ENCODE measurements around the gene CALD1. TPM values are rescaled to one million over a fixed set of nuclear protein-coding genes. Genes with fewer than 3 reads are reported as not detected.

Gene CALD1
- total RNA-seq, 1 experiment from 2014 or later, result 22.1 TPM

DNA sequence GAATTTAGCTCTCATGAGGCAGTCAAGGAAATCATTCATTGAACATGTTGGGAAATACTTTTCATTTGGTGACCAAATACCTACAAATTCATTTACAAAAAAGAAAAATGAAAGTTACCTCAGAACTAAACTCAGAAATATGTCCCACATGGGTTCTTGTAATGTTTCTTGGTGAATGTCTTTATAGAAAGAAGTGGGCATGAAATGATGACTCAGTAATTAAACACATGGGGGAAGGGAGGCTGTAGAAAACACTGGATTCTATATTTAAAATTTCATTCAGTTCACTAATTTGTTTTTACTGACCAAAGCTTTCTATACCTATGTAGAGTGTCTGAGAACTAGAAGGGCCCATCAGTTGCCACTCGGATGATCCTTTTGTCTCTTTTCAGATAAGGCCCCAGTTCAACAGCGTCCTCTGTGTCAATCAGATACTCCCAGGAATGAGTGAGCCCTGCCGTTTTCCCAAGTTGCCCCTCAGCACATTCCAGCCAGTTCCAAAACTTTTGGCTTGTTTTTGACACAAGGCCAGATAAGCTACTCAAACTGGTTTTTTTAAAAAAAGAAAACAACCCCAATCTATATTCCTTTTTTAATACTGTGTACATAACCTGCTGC lies 157.6 kb downstream of the CALD1 start:
- ChIA-PET POLR2A (ENCODE audit: unreplicated experiment) (no interaction called here), CTCF (interaction anchor here (0.6 kb wide), 1 partner anchor 303 kb away, joined by 3 read pairs; no protein-coding TSS in a partner anchor)
- Histone ChIP-seq H3K4me2 (ENCODE audit: low read length) (no peak overlapping the region; the same call in 1 of the 2 replicates), H3F3A (ENCODE audit: low read length, unreplicated experiment) (no peaks in the 10 kb centered on the region), H2AFZ (ENCODE audit: low read length) (no peak overlapping the region), H3K9ac (ENCODE audit: low read length) (no peak overlapping the region), H3K4me1 (ENCODE audit: insufficient read depth, low read length) (peaks cover 6% of the 10 kb centered on the region), H3K36me3 (ENCODE audit: low read depth, low read length) (no peaks in the 10 kb centered on the region; the same call in 1 of the 2 replicates), H3K9me2 (replicated peaks; ENCODE audit: low read length) (no peaks in the 10 kb centered on the region), H3K79me2 (ENCODE audit: low read length) (no peaks in the 10 kb centered on the region), H3K27me3 (ENCODE audit: low read length) (no peaks in the 10 kb centered on the region), H3K4me3 (ENCODE audit: low read length) (no peak overlapping the region), H4K20me1 (ENCODE audit: low read length) (no peaks in the 10 kb centered on the region), H3K9me3 (ENCODE audit: low read length) (no peaks in the 10 kb centered on the region), H3K27ac (ENCODE audit: low read length) (no peak overlapping the region)
- no peak for DNase-seq
- no peak for ATAC-seq
- intact Hi-C loops (cut with micrococcal nuclease), result no loop called here
- TF ChIP-seq EZH2phosphoT487 (IDR thresholded peaks at IDR 0.05; ENCODE audit: borderline replicate concordance, low read length) (no peak), EZH2 (IDR thresholded peaks at IDR 0.05; ENCODE audit: low read length, unreplicated experiment) (no peak)
- TF ChIP-seq, protein P1, sequence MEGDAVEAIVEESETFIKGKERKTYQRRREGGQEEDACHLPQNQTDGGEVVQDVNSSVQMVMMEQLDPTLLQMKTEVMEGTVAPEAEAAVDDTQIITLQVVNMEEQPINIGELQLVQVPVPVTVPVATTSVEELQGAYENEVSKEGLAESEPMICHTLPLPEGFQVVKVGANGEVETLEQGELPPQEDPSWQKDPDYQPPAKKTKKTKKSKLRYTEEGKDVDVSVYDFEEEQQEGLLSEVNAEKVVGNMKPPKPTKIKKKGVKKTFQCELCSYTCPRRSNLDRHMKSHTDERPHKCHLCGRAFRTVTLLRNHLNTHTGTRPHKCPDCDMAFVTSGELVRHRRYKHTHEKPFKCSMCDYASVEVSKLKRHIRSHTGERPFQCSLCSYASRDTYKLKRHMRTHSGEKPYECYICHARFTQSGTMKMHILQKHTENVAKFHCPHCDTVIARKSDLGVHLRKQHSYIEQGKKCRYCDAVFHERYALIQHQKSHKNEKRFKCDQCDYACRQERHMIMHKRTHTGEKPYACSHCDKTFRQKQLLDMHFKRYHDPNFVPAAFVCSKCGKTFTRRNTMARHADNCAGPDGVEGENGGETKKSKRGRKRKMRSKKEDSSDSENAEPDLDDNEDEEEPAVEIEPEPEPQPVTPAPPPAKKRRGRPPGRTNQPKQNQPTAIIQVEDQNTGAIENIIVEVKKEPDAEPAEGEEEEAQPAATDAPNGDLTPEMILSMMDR (conservative IDR thresholded peaks at IDR 0.05; ENCODE audit: low read depth, low read length), result no peak
- BruUV-seq (replicated peaks), result no TSS peak

DNA sequence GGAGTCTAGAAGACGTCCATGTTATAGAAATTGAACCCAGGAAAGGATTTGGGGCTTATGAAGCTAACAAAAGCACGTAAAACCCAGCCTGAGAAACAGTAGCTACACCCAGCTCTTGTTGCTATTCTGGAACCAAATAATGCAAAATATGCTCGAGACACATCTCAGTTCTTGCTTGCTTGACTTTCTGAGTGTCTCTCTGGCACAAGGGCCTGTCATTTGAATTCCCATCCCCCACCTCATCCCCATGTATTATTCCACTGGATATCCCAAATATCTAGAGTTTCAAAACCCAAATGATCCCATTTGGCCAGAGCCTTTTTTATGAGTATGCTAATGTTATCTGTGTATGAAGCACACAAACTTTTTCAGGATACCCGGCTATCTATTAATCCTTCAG lies 158.7 kb downstream of the CALD1 start:
- H2AFZ ChIP-seq (ENCODE audit: low read length), result no peak overlapping the region
- peaks cover 6% of the 10 kb centered on the region for H3K4me1 ChIP-seq (ENCODE audit: insufficient read depth, low read length)
- no peaks in the 10 kb centered on the region for H3K27me3 ChIP-seq (ENCODE audit: low read length)
- TF ChIP-seq EZH2phosphoT487 (IDR thresholded peaks at IDR 0.05; ENCODE audit: borderline replicate concordance, low read length) (no peak), EZH2 (IDR thresholded peaks at IDR 0.05; ENCODE audit: low read length, unreplicated experiment) (no peak)
- TF ChIP-seq, protein P1 (conservative IDR thresholded peaks at IDR 0.05; ENCODE audit: low read depth, low read length), result no peak
- no peaks in the 10 kb centered on the region for H3F3A ChIP-seq (ENCODE audit: low read length, unreplicated experiment)
- no peaks in the 10 kb centered on the region for H3K79me2 ChIP-seq (ENCODE audit: low read length)
- H3K4me2 ChIP-seq (ENCODE audit: low read length), result no peak overlapping the region
- no peak overlapping the region for H3K9ac ChIP-seq (ENCODE audit: low read length)
- ChIA-PET CTCF (no interaction called here), POLR2A (ENCODE audit: unreplicated experiment) (no interaction called here)
- no peak overlapping the region for H3K27ac ChIP-seq (ENCODE audit: low read length)
- no peaks in the 10 kb centered on the region for H4K20me1 ChIP-seq (ENCODE audit: low read length)
- H3K4me3 ChIP-seq (ENCODE audit: low read length), result no peak overlapping the region
- intact Hi-C loops (cut with micrococcal nuclease), result no loop called here
- no peaks in the 10 kb centered on the region; the same call in 1 of the 2 replicates for H3K36me3 ChIP-seq (ENCODE audit: low read depth, low read length)
- H3K9me3 ChIP-seq (ENCODE audit: low read length), result no peaks in the 10 kb centered on the region
- ATAC-seq (no peak), DNase-seq (no peak)
- no peaks in the 10 kb centered on the region for H3K9me2 ChIP-seq (replicated peaks; ENCODE audit: low read length)
- no TSS peak for BruUV-seq (replicated peaks)

GRCh38 chr7:134939136-134939535 lies 159.7 kb downstream of the CALD1 start:
- Histone ChIP-seq H3K4me1 (ENCODE audit: insufficient read depth, low read length) (peaks cover 6% of the 10 kb centered on the region), H3K36me3 (ENCODE audit: low read depth, low read length) (no peaks in the 10 kb centered on the region; the same call in 1 of the 2 replicates), H3K27ac (ENCODE audit: low read length) (no peak overlapping the region), H3K9ac (ENCODE audit: low read length) (no peak overlapping the region), H2AFZ (ENCODE audit: low read length) (no peak overlapping the region), H3K9me3 (ENCODE audit: low read length) (no peaks in the 10 kb centered on the region), H3K4me2 (ENCODE audit: low read length) (no peak overlapping the region), H3K27me3 (ENCODE audit: low read length) (no peaks in the 10 kb centered on the region), H3K4me3 (ENCODE audit: low read length) (no peak overlapping the region), H4K20me1 (ENCODE audit: low read length) (no peaks in the 10 kb centered on the region), H3K9me2 (replicated peaks; ENCODE audit: low read length) (no peaks in the 10 kb centered on the region), H3F3A (ENCODE audit: low read length, unreplicated experiment) (no peaks in the 10 kb centered on the region), H3K79me2 (ENCODE audit: low read length) (no peaks in the 10 kb centered on the region)
- no peak for ATAC-seq
- TF ChIP-seq, protein P1 (conservative IDR thresholded peaks at IDR 0.05; ENCODE audit: low read depth, low read length), result no peak
- TF ChIP-seq EZH2 (IDR thresholded peaks at IDR 0.05; ENCODE audit: low read length, unreplicated experiment), result no peak
- no peak for TF ChIP-seq EZH2phosphoT487 (IDR thresholded peaks at IDR 0.05; ENCODE audit: borderline replicate concordance, low read length)
- intact Hi-C loops (cut with micrococcal nuclease), result no loop called here
- DNase-seq, result no peak
- CTCF ChIA-PET, result no interaction called here
- no TSS peak for BruUV-seq (replicated peaks)
- POLR2A ChIA-PET (ENCODE audit: unreplicated experiment), result no interaction called here

Measured in PC-3 (cell line).